Activated CD4-positive, alpha-beta T cell treated with anti-CD3 and anti-CD28 coated beads, Interleukin-2, amount 50 U/mL, for 24 hours (primary cell): ENCODE results near the gene PLCB3.
"Not testable (repeated sequence)": the region's sequence is repeated elsewhere in the genome, so short reads cannot be mapped to it uniquely, and the experiment has no call there.

Experiments used
- DNase-seq, 2 donors: peaks; one replicate each; pipeline ENCODE4 v3.0.0-alpha.2; 2020; ENCODE audit warnings: low read depth in 1 of 2, low spot score in 1 of 2

The PLCB3 gene

GRCh38 chr11:64303109-64304031, 52.0 kb downstream of the PLCB3 start:
- no peak for DNase-seq

GRCh38 chr11:64304032-64304315, 52.6 kb downstream of the PLCB3 start:
- DNase-seq, result no peak

- DNase-seq, result peak; percentile 88 to 91
Observed at GRCh38 chr11:64304316-64305072, 53.2 kb downstream of the PLCB3 start.

GRCh38 chr11:64305075-64305690, 53.9 kb downstream of the PLCB3 start, which contains the start of gene ESRRA:
Gene ESRRA (plus strand): TSS chr11:64305524. CDS start chr11:64307180, 1,656 bp downstream.
- DNase-seq, result peak; percentile 98 to 99

- DNase-seq, result peak; percentile 56 to 61
Observed at GRCh38 chr11:64305691-64306562, 54.6 kb downstream of the PLCB3 start.

- DNase-seq, result no peak
Observed at GRCh38 chr11:64306563-64306875, 55.2 kb downstream of the PLCB3 start.

GRCh38 chr11:64306876-64307622, 55.7 kb downstream of the PLCB3 start:
- no peak for DNase-seq

- not testable (repeated sequence) for DNase-seq
Observed at GRCh38 chr11:64307795-64308194, 56.5 kb downstream of the PLCB3 start.

- no peak for DNase-seq
Observed at GRCh38 chr11:64312947-64313346, 61.6 kb downstream of the PLCB3 start.

GRCh38 chr11:64313491-64314145, 62.3 kb downstream of the PLCB3 start:
- no peak for DNase-seq

GRCh38 chr11:64314146-64314804, 62.9 kb downstream of the PLCB3 start:
- DNase-seq, result no peak

GRCh38 chr11:64314805-64315561, 63.7 kb downstream of the PLCB3 start:
- DNase-seq, result no peak

- not testable (repeated sequence) for DNase-seq
Observed at GRCh38 chr11:64315667-64316526, 64.6 kb downstream of the PLCB3 start.

GRCh38 chr11:64316672-64317324, 65.5 kb downstream of the PLCB3 start:
- no peak for DNase-seq

- peak; percentile 86 to 99 for DNase-seq
Observed at GRCh38 chr11:64317325-64317960, 66.1 kb downstream of the PLCB3 start, which contains the start of gene TRMT112. Gene TRMT112 (minus strand): TSS chr11:64317559. CDS start chr11:64317526, 33 bp downstream.
